ENCODE measurements around the gene DCAF12.

Gene DCAF12

DNA sequence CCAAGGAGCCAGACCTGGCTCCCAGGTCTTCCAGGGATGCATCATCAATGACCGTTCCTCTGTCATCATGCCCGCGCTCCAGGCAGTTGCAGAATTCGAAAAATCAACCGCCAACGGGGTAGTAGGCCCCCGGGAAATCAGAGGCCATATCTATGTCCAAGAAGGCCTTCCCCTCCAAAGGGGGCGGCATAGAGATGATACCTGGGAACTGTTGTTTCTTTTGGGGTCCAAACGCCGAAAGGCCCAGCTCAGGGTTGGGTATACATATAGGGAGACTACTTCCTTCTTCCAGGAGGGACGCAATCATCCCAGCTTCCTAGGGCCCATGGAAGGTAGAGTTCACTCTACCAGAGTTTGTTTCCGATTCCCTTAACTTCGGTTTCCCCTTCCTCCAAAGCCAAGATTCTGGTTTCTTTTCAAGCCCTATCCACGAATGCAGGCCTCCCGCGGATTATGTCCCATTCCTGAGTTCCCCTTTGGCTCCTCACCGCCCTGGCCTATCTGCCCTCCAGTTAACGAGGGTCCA lies 754 bp downstream of the DCAF12 start:
- DNase-seq (ENCODE audit: low read depth) = no peak

DNA sequence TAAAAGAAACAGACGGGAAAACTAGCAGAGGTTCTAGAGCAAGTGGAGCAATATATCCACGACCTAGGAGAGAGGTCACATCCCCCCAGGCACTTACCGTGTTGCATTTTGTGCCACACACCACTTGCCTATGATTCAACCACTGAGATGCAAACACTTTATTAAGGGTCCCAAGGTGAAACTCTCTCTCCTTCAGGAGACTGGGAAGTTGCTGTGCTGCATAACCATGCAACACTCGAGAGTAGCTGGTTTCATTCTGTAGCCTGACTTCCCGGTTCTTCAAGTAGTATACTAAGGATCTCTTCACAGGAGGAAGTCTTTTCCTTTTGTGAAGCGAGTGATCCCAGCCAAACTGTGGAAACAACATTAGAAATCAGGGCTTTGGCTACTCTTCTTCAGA lies 1.6 kb downstream of the DCAF12 start:
- no peak for DNase-seq (ENCODE audit: low read depth)

- DNase-seq (ENCODE audit: low read depth) = no peak
These were observed 2.4 kb downstream of the DCAF12 start for GRCh38 chr9:34124099-34124498.

GRCh38 chr9:34123682-34124081 lies 2.8 kb downstream of the DCAF12 start:
- no peak for DNase-seq (ENCODE audit: low read depth)

DNA sequence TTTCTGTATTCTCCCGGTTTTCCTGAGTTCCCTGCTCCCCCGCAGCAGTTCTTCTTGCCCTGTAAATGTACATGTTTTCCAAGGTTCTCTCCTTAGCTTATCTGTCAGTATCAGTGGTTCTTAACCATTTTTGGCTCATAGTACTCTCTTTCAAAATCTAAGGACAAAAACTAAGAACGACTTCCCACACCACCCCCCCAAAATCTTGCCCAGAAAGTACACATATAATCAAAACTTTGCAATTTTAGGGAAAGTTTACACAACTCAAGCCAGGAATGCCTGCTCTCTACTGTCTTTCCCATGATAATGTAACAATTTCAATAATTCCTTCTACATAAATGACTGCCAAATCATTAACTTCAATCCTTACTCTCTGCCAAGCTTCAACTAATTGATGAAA lies 4.5 kb downstream of the DCAF12 start:
- DNase-seq (ENCODE audit: low read depth) = no peak

GRCh38 chr9:34119713-34120112 lies 6.8 kb downstream of the DCAF12 start:
- DNase-seq (ENCODE audit: low read depth) = no peak

GRCh38 chr9:34114436-34114835 lies 12.1 kb downstream of the DCAF12 start:
- DNase-seq (ENCODE audit: low read depth) = no peak

DNA sequence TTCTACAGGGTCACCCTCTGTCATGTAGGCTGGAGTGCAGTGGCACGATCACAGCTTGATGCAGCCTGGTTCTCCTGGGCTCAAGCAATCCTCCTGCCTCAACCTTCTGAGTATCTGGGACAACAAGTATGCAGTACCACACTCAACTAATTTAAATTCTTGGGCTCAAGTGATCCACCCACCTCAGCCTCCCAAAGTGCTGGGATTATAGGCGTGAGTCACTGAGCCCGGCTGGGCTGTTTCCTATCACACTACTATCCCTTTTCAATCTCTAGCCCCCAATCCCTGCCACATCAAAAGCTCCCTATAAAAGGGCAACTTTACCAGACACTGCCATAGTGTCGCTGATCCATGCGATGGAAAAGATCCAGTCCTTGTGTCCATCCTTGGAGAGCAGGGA lies 20.4 kb downstream of the DCAF12 start:
- no peak for DNase-seq (ENCODE audit: low read depth)

GRCh38 chr9:34102796-34103195 lies 23.7 kb downstream of the DCAF12 start:
- DNase-seq (ENCODE audit: low read depth) = no peak

DNA sequence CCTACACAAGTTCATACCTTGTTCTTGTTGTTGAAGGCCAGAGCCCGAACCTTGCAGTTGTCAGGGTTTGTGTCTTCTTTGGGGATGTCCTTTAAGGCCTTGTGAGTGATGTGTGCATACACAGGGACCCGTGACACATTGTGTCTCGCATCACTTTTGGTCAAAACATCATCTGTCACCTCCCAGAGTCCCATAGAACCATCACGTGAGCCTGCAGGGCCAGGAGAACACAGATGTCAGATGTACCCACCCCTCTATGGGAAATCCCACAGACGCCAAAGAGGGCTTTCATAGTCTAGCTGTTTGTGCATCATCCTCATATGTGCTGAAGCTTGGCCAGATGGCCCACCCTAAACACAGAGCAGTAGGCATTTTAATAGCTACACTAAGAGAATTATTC lies 28.2 kb downstream of the DCAF12 start:
- DNase-seq (ENCODE audit: low read depth) = no peak

GRCh38 chr9:34097865-34098264 lies 28.6 kb downstream of the DCAF12 start:
- DNase-seq (ENCODE audit: low read depth) = no peak

GRCh38 chr9:34096751-34097150 lies 29.7 kb downstream of the DCAF12 start:
- no peak for DNase-seq (ENCODE audit: low read depth)

DNA sequence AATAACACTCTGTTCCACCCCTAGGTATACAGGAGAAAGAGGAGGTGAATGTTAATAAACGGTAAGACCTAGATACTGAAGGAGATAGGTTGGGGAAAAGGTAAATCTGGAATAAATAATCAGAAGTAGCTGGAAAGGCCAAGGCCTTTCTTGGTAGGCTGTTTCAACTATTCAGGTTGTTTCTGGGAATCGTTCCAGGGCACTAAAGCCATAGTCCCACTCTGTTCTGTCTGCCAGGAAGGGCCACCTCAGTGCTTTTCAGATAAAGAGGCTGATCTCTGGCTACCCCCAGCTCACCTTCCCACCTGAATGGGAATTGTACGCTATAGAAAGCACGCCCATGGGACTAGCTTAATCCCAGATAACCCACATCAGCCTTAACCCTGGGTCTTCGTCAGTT lies 32.9 kb downstream of the DCAF12 start:
- DNase-seq (ENCODE audit: low read depth) = no peak

- DNase-seq (ENCODE audit: low read depth) = no peak
These were observed 37.2 kb downstream of the DCAF12 start for GRCh38 chr9:34089311-34089710.

GRCh38 chr9:34087370-34087769 lies 39.1 kb downstream of the DCAF12 start:
- no peak for DNase-seq (ENCODE audit: low read depth)

DNA sequence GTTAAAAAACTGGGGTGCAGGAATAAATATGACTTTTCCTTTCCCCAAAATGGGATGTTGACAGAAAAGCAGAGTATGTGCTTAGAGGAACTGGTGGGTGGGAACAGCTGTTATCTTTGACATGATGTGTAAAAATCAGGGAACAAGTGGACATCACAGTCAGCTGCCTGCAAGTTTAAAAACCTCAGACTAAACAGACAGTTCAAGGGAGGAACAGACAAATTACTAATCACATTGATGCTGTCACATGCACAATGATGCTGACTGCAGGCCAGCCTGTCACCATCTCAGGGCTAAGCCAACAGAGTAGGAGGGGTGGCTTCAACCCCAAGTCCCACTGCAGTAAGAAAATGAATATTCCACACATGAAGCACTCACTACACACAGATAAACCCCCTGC lies 39.6 kb downstream of the DCAF12 start:
- DNase-seq (ENCODE audit: low read depth) = no peak

- DNase-seq (ENCODE audit: low read depth) = no peak
These were observed 40.7 kb downstream of the DCAF12 start for GRCh38 chr9:34085581-34086500.

- DNase-seq (ENCODE audit: low read depth) = no peak
These were observed 41.9 kb downstream of the DCAF12 start for GRCh38 chr9:34084562-34084961.

GRCh38 chr9:34079181-34079580 lies 47.3 kb downstream of the DCAF12 start:
- DNase-seq (ENCODE audit: low read depth) = no peak

- no peak for DNase-seq (ENCODE audit: low read depth)
These were observed 53.5 kb downstream of the DCAF12 start for GRCh38 chr9:34072868-34073590.

- no peak for DNase-seq (ENCODE audit: low read depth)
These were observed 54.1 kb downstream of the DCAF12 start for GRCh38 chr9:34072410-34072809.

- DNase-seq (ENCODE audit: low read depth) = no peak
These were observed 55.7 kb downstream of the DCAF12 start for GRCh38 chr9:34070606-34071324.

Data from T follicular helper cell (primary cell).